K562 (cell line): Measurements from ENCODE around the gene TENM4. TPM values are rescaled to one million over a fixed set of nuclear protein-coding genes. Genes with fewer than 3 reads are reported as not detected.

Source experiments
- ATAC-seq: fragments of 200-7000 bp; cut with Tn5 transposase; 3 replicates; pipeline ENCODE4 v1.9.1; 2020; ENCODE audit warnings: moderate library complexity
- BruUV-seq: library from RNA; stranded (reverse); fragments of 400-500 nt; replicated peaks from 2 replicates; lab custom pipeline; 2021; lab: Mats Ljungman, UMichigan
- CTCF ChIA-PET: fragments of 300-600 bp; formaldehyde crosslinking; extraction: SDS; loops from one replicate; lab custom pipeline; 2021; ENCODE audit warnings: low intra/inter-chr PET ratio; lab: Yijun Ruan, JAX
- POLR2A ChIA-PET: fragments of 300-600, 350-650 bp; sonication (Branson Sonifier 250); formaldehyde crosslinking; extraction: SDS; loops from one replicate; lab custom pipeline; 2021; ENCODE audit warnings: antibody characterized with exemption, inconsistent platforms; lab: Yijun Ruan, JAX
- DNase-seq, 4 experiments: peaks; one replicate each; pipeline versions ENCODE4 v3.0.0 to v3.0.0-alpha.2; 2011 to 2018; ENCODE audit warnings: low spot score in 3 of 4, mixed read lengths in 3 of 4; ENCODE audit errors: extremely low read depth in 1 of 4
- FAIRE-seq: peaks from 2 replicates; lab custom pipeline; 2011; peaks lifted over from hg19 to GRCh38; lab: Jason Lieb, UNC
- H2AFZ ChIP-seq: 2 replicates; pipeline ENCODE4 v1.6.0; 2011; ENCODE audit warnings: low read depth, low read length, control low read depth, inconsistent platforms
- H3K27ac ChIP-seq: fragments of 200-600 bp; 3 replicates; pipeline ENCODE4 v1.8.0; 2011; ENCODE audit warnings: low read depth, mild to moderate bottlenecking, control low read depth, inconsistent platforms, low read length, moderate library complexity, mixed read lengths; ENCODE audit errors: extremely low read depth
- H3K27me3 ChIP-seq, 2 experiments: fragments of 300-600 bp in 1 of 2; 2 replicates in 1 of 2; 3 replicates in 1 of 2; pipeline versions ENCODE4 v1.6.0 to v1.8.0; 2011; ENCODE audit warnings: inconsistent platforms in 2 of 2, low read length in 2 of 2, mild to moderate bottlenecking in 1 of 2, mixed read lengths in 1 of 2, moderate library complexity in 1 of 2; ENCODE audit not compliant: control insufficient read depth in 2 of 2, insufficient read depth in 2 of 2
- H3K36me3 ChIP-seq: fragments of 300-600 bp; 3 replicates; pipeline ENCODE4 v1.8.0; 2011; ENCODE audit warnings: mild to moderate bottlenecking, low read length, inconsistent platforms; ENCODE audit not compliant: control insufficient read depth, insufficient read depth
- H3K4me1 ChIP-seq, 2 experiments: fragments of 200-600 bp in 1 of 2; replicated peaks in 1 of 2; 2 replicates in 1 of 2; 3 replicates in 1 of 2; pipeline versions ENCODE4 v1.5.1 to v1.8.0; 2011; ENCODE audit warnings: inconsistent platforms in 2 of 2, low read length in 2 of 2, mild to moderate bottlenecking in 1 of 2, mixed read lengths in 1 of 2, moderate library complexity in 1 of 2; ENCODE audit not compliant: control insufficient read depth in 2 of 2, insufficient read depth in 2 of 2
- H3K4me2 ChIP-seq: 2 replicates; pipeline ENCODE4 v1.6.1; 2011; ENCODE audit warnings: low read length, control low read depth, inconsistent platforms, mixed read lengths; ENCODE audit not compliant: insufficient read depth
- H3K4me3 ChIP-seq: fragments of 200-600 bp; sonication (generic), shearing (Covaris generic); 2 replicates; pipeline ENCODE4 v1.5.1; 2016; ENCODE audit warnings: control low read depth, inconsistent platforms
- H3K79me2 ChIP-seq: fragments of 200-600 bp; 3 replicates; pipeline ENCODE4 v1.8.0; 2011; ENCODE audit warnings: low read length, inconsistent platforms; ENCODE audit not compliant: control insufficient read depth, insufficient read depth
- H3K9ac ChIP-seq, 2 experiments: 2 replicates each; pipeline versions ENCODE4 v1.6.0 to v1.6.1; 2011; ENCODE audit warnings: low read depth in 2 of 2, low read length in 2 of 2, control low read depth in 1 of 2, inconsistent platforms in 1 of 2, mild to moderate bottlenecking in 1 of 2, mixed read lengths in 1 of 2; ENCODE audit not compliant: insufficient read depth in 1 of 2
- H3K9me1 ChIP-seq: one replicate; pipeline ENCODE4 v1.6.0; 2011; ENCODE audit warnings: inconsistent platforms, mild to moderate bottlenecking, low read length, moderate library complexity; ENCODE audit not compliant: control insufficient read depth, insufficient read depth
- H3K9me3 ChIP-seq: replicated peaks from 2 replicates; pipeline ENCODE4 v1.5.1; 2011; ENCODE audit warnings: low read depth, low read length, inconsistent platforms; ENCODE audit not compliant: control insufficient read depth, insufficient read depth
- H4K20me1 ChIP-seq: replicated peaks from 2 replicates; pipeline ENCODE4 v1.6.1; 2011; ENCODE audit warnings: low read length, inconsistent platforms, mixed read lengths; ENCODE audit not compliant: control insufficient read depth, insufficient read depth
- ADNP ChIP-seq: fragments of 200-800 bp; sonication (Bioruptor generic); IDR thresholded peaks from 2 replicates; pipeline ENCODE4 v1.6.1; 2016; ENCODE audit warnings: missing genetic modification characterization, missing compliant biosample characterization
- GTF2F1 ChIP-seq: IDR thresholded peaks from 2 replicates; pipeline ENCODE4 v1.6.1; 2011; ENCODE audit warnings: low read depth, low read length, improper control_type of control experiment
- GTF3C2 ChIP-seq: IDR thresholded peaks from 3 replicates; pipeline ENCODE4 v1.6.1; 2011; ENCODE audit warnings: borderline replicate concordance, mild to moderate bottlenecking, moderate library complexity; ENCODE audit not compliant: insufficient read length; ENCODE audit errors: extremely low read depth
- ILF3 ChIP-seq: fragments of 450-650 bp; IDR thresholded peaks from 2 replicates; pipeline ENCODE4 v1.6.1; 2018; ENCODE audit warnings: antibody characterized with exemption, mild to moderate bottlenecking, moderate library complexity, borderline replicate concordance
- ZBTB7A ChIP-seq: IDR thresholded peaks from 2 replicates; pipeline ENCODE4 v1.6.1; 2011; ENCODE audit warnings: low read depth, mild to moderate bottlenecking, low read length, moderate library complexity, borderline replicate concordance; ENCODE audit not compliant: control insufficient read depth
- in situ Hi-C: fragments of 300-500 bp; cut with MboI; formaldehyde crosslinking; loops from 4 replicates; pipeline ENCODE4 v1.15.0; 2018; ENCODE audit warnings: inconsistent platforms, mixed read lengths
- intact Hi-C: fragments of 100-400 bp; cut with micrococcal nuclease; formaldehyde crosslinking; loops from 2 replicates; pipeline ENCODE4 v1.14.2; 2022
- polyA plus RNA-seq, 8 experiments: library from polyadenylated mRNA; depleted of rRNA in 4 of 8; stranded (reverse) in 5 of 8; unstranded in 3 of 8; fragments of >200 nt; fragmentation: Nextera tagmentation in 2 of 8; fragmentation: Illumina TruSeq in 1 of 8; extraction: Ambion mirVana in 2 of 8; extraction: Trizol in 1 of 8; gene quantifications; 2 replicates each; pipeline versions ENCODE4 v1.2.1 to v1.2.3, GENCODE V29; 2011 to 2014; ENCODE audit warnings: inconsistent platforms in 1 of 8, missing spikeins in 1 of 8
- total RNA-seq, 7 experiments: library from RNA; depleted of rRNA in 6 of 7; stranded (reverse); fragments of >200 nt in 6 of 7; fragmentation: Illumina TruSeq in 2 of 7; extraction: Trizol in 2 of 7; gene quantifications; 2 replicates each; pipeline versions ENCODE4 v1.2.1 to v1.2.3, GENCODE V29; 2011 to 2021; ENCODE audit warnings: low replicate concordance in 1 of 7
- TF ChIP-seq, protein P1 (sequence below), 2 experiments: fragments of 450-650 bp; IDR thresholded peaks; 2 replicates each; pipeline ENCODE4 v1.6.1; 2016
- TF ChIP-seq, protein P2 (sequence below), 2 experiments: fragments of 450-650 bp in 1 of 2; sonication (generic) in 1 of 2; formaldehyde crosslinking in 1 of 2; IDR thresholded peaks in 1 of 2; conservative IDR thresholded peaks in 1 of 2; 2 replicates each; pipeline versions ENCODE4 v1.6.1 to v1.8.1; 2016 to 2023; ENCODE audit warnings: mild to moderate bottlenecking in 2 of 2, moderate library complexity in 2 of 2, inconsistent platforms in 1 of 2, missing genetic modification reagents in 1 of 2
- TF ChIP-seq, protein P3 (sequence below): sonication (generic); formaldehyde crosslinking; IDR thresholded peaks from 2 replicates; pipeline ENCODE4 v1.8.0; 2022; ENCODE audit warnings: mild to moderate bottlenecking, missing genetic modification reagents
- TF ChIP-seq, protein P4 (sequence below): fragments of 450-650 bp; IDR thresholded peaks from 2 replicates; pipeline ENCODE4 v1.7.0; 2016; ENCODE audit warnings: borderline replicate concordance

Gene TENM4
- total and polyA plus RNA-seq, 9 of the 15 experiments (the other 6 are each of a cell fraction or from before 2014, with no cell fraction given), result 0.16 TPM; not detected in 8

DNA sequence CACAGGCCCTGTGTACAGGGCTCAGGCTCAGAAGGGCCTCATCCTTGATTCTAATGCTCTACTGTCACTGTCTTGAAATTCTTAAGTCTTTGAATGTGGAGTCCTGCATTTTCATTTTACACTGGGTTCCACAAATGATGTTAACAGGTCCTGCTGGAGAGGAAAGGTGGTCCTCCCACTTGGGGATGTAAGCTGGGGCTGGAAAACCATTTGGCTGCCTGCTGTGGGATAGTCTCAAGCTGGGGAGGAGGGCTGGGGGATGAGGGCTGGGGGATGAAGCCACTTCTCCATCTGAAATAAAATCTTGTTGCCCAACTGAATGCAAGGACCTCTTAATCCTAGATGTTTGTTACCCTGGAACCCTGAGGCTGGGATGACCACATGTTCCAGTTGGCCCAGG lies 423.0 kb downstream of the TENM4 start:
- no peak for DNase-seq
- intact Hi-C loops, result no loop called here
- in situ Hi-C loops, result no loop called here
- H3K9ac ChIP-seq, result no peak overlapping the region
- BruUV-seq, result no TSS peak
- no peak overlapping the region for H3K4me2 ChIP-seq
- no peaks in the 10 kb centered on the region for H3K9me1 ChIP-seq
- H4K20me1 ChIP-seq, result no peaks in the 10 kb centered on the region
- H3K4me1 ChIP-seq, result no peaks in the 10 kb centered on the region
- H3K27ac ChIP-seq, result no peak overlapping the region
- POLR2A ChIA-PET, result no interaction called here
- H3K27me3 ChIP-seq, result no peaks in the 10 kb centered on the region
- CTCF ChIA-PET, result no interaction called here
- no peaks in the 10 kb centered on the region for H3K9me3 ChIP-seq
- FAIRE-seq, result no peak
- no peaks in the 10 kb centered on the region for H3K79me2 ChIP-seq
- H3K36me3 ChIP-seq, result no peaks in the 10 kb centered on the region
- no peak overlapping the region for H3K4me3 ChIP-seq
- ATAC-seq, result no peak
- no peak overlapping the region for H2AFZ ChIP-seq
- TF ChIP-seq ZBTB7A (no peak), GTF2F1 (no peak), GTF3C2 (no peak), ADNP (no peak), ILF3 (no peak)
- TF ChIP-seq, protein P1, sequence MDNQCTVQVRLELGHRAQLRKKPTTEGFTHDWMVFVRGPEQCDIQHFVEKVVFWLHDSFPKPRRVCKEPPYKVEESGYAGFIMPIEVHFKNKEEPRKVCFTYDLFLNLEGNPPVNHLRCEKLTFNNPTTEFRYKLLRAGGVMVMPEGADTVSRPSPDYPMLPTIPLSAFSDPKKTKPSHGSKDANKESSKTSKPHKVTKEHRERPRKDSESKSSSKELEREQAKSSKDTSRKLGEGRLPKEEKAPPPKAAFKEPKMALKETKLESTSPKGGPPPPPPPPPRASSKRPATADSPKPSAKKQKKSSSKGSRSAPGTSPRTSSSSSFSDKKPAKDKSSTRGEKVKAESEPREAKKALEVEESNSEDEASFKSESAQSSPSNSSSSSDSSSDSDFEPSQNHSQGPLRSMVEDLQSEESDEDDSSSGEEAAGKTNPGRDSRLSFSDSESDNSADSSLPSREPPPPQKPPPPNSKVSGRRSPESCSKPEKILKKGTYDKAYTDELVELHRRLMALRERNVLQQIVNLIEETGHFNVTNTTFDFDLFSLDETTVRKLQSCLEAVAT (IDR thresholded peaks at IDR 0.05), result no peak
- TF ChIP-seq, protein P2, sequence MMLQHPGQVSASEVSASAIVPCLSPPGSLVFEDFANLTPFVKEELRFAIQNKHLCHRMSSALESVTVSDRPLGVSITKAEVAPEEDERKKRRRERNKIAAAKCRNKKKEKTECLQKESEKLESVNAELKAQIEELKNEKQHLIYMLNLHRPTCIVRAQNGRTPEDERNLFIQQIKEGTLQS (IDR thresholded peaks at IDR 0.05), result no peak
- TF ChIP-seq, protein P2 (CRISPR knock-in tag; conservative IDR thresholded peaks at IDR 0.05), result no peak
- TF ChIP-seq, protein P3, sequence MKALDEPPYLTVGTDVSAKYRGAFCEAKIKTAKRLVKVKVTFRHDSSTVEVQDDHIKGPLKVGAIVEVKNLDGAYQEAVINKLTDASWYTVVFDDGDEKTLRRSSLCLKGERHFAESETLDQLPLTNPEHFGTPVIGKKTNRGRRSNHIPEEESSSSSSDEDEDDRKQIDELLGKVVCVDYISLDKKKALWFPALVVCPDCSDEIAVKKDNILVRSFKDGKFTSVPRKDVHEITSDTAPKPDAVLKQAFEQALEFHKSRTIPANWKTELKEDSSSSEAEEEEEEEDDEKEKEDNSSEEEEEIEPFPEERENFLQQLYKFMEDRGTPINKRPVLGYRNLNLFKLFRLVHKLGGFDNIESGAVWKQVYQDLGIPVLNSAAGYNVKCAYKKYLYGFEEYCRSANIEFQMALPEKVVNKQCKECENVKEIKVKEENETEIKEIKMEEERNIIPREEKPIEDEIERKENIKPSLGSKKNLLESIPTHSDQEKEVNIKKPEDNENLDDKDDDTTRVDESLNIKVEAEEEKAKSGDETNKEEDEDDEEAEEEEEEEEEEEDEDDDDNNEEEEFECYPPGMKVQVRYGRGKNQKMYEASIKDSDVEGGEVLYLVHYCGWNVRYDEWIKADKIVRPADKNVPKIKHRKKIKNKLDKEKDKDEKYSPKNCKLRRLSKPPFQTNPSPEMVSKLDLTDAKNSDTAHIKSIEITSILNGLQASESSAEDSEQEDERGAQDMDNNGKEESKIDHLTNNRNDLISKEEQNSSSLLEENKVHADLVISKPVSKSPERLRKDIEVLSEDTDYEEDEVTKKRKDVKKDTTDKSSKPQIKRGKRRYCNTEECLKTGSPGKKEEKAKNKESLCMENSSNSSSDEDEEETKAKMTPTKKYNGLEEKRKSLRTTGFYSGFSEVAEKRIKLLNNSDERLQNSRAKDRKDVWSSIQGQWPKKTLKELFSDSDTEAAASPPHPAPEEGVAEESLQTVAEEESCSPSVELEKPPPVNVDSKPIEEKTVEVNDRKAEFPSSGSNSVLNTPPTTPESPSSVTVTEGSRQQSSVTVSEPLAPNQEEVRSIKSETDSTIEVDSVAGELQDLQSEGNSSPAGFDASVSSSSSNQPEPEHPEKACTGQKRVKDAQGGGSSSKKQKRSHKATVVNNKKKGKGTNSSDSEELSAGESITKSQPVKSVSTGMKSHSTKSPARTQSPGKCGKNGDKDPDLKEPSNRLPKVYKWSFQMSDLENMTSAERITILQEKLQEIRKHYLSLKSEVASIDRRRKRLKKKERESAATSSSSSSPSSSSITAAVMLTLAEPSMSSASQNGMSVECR, result no peak
- TF ChIP-seq, protein P4, sequence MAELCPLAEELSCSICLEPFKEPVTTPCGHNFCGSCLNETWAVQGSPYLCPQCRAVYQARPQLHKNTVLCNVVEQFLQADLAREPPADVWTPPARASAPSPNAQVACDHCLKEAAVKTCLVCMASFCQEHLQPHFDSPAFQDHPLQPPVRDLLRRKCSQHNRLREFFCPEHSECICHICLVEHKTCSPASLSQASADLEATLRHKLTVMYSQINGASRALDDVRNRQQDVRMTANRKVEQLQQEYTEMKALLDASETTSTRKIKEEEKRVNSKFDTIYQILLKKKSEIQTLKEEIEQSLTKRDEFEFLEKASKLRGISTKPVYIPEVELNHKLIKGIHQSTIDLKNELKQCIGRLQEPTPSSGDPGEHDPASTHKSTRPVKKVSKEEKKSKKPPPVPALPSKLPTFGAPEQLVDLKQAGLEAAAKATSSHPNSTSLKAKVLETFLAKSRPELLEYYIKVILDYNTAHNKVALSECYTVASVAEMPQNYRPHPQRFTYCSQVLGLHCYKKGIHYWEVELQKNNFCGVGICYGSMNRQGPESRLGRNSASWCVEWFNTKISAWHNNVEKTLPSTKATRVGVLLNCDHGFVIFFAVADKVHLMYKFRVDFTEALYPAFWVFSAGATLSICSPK, result no peak
